Nucleus accumbens (tissue), 56 donors: ENCODE results near the gene MAPKBP1.
"Not testable (repeated sequence)": the region's sequence is repeated elsewhere in the genome, so short reads cannot be mapped to it uniquely, and the experiment has no call there.

Source experiments
- DNase-seq, 56 donors: peaks; one replicate each; lab custom pipeline; 2025; lab: John Stamatoyannopoulos, UW

Gene MAPKBP1

GRCh38 chr15:41823502-41823901 lies 49.2 kb downstream of the MAPKBP1 start:
- no peak for DNase-seq

DNA sequence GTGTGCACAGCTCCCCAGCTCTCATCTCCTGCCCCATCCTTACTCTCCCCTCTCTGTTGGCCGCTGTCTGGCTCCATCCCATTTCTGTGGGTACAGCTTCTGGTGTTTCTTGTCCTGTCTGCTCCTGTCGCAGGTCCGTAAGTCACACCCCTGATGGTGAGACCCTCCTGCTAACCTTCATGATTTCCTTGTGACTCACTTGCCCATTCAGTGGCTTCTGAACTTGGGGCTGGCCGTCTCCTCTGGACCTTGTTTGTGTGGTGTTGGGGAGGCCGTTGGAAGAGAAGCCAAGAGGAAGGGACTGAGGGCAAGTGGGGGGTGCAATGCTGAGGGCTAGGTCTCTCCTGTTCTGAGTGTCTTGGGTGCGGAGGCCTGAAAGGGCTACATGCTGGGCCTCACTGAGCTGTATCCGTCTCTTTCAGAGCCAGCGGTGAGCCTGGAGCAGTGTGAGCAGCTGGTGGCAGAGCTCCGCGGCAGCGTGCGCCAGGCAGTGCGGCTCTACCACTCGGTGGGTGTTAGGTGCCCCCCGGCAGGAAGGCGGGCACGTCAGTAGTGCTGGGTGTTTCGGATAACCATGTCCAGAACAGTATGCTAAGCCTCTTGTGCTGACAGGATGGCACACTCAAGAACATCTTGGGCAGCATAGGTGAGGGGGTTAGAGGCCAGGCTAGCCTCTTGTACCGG lies 49.9 kb downstream of the MAPKBP1 start:
- no peak for DNase-seq

GRCh38 chr15:41825145-41825544 lies 50.9 kb downstream of the MAPKBP1 start:
- DNase-seq, result no peak

GRCh38 chr15:41825572-41826535 lies 51.6 kb downstream of the MAPKBP1 start:
- DNase-seq, result no peak

DNA sequence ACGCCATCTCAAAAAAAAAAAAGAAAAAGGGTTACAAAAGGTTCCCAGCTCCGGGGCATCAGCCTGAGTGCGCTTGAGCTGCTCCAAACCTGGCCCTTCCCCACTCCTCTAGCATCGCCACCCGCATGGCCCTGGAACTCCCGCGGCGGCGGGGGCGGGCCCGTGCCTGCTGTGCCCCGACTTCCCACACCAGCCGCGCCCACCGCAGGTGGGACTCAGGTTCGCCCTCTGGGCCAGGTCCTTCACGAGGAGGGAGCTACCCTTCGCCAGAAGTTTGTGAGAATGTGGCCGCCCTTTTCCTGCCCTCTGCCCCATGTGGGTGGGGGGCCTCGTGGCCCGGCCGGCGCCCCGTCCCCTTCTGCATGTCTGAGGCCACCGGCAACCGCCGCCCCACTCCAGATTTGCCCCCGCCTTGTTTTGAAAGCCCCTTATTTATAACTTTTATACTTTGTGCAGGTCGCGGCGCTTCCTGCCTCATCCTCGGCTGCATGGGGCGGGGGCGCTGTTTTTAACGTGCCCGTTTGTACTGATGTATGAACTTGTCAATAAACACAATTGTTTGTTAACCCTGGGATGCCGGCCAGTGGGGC lies 53.1 kb downstream of the MAPKBP1 start:
- peak in 5 of 56 donors; percentile 28 to 70 (median 49) for DNase-seq

DNA sequence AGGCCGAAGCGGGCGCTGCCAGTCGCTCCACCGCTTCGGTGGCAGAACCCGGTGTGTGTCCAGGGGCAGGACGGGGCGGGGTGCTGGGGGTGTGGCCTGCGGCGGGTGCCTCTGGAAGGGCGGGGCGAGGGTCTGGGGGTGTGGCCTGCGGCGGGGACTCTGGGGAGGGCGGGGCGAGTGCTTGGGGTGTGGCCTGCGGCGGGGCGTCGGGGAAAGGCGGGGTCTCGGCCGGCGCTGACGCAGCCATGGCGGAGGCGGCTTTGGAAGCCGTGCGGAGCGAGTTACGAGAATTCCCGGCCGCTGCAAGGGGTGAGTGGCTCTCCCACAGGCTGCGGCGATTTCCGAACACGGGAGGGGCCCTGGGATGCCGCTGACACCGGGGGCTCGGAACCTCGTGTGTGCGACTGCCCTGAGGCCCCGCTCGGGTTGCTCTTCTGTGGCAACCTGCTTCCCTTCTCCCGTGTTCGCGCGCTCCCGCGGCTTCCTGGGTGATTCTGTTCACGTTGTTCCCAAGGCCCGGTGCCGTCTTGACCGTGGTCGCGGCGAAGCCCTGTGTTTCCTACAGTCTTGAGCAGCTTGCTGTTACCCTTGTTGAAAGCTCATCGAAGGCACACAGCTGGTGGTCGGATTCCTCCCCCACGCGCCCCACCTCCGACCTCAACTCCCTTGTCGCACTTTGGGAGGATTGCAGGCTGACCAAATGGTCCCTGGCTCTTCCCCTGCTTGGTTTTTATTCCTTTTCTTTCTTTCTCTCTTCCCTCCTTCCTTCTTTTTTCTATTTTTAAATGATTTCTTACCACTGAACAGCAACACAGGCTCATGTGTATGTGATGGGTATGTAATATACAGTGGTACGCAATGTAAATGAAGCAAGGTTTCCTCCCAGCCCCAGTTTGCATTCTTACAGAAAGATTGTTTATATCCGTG lies 53.9 kb downstream of the MAPKBP1 start, which contains the start of gene JMJD7:
Gene JMJD7, plus strand, starts transcription at position 213 of the 927 bp plus-strand sequence. Its CDS starts 33 bp downstream, at position 246.
- peak; percentile 35 to 99 (median 91) for DNase-seq

GRCh38 chr15:41828807-41829141 lies 54.5 kb downstream of the MAPKBP1 start:
- no peak for DNase-seq

GRCh38 chr15:41829959-41830646 lies 55.8 kb downstream of the MAPKBP1 start:
- no peak for DNase-seq

DNA sequence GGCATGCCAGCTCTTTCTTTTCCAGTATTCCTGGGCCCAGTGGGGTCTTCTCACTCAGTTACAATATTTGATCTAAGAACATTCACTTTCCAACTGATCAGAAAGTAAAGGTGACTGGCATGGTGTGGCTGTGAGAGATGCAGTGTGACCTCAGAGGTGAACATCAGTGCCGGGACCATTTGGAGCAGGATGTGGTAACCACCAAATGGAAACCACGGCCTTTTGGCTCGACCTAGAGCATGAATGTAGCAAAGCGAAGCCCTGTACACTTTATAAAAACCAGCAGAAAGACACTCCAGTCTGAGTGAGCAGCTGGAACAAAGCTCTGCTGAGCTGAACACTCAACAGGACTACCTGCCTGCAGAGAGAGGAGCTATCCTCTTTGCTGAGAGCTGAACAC lies 57.0 kb downstream of the MAPKBP1 start:
- not testable (repeated sequence) for DNase-seq

- DNase-seq, result no peak
These were observed 57.9 kb downstream of the MAPKBP1 start for GRCh38 chr15:41832208-41832607.

DNA sequence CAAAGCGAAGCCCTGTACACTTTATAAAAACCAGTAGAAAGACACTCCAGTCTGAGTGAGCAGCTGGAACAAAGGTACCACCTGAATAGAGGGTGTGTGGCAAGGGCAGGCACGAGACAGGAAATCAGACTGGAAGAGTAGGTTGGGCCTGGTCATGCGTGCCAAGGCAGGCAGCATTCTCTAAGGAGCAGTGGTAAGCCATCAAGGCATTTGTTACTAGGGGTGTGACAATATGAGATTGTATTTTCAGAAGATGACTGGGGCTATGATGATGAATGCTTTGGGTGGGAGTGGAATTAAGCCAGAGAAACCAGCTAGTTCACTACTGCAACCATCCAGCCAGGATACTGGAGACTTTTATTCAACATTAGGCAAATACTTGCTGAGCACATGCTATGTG lies 58.6 kb downstream of the MAPKBP1 start:
- no peak for DNase-seq

DNA sequence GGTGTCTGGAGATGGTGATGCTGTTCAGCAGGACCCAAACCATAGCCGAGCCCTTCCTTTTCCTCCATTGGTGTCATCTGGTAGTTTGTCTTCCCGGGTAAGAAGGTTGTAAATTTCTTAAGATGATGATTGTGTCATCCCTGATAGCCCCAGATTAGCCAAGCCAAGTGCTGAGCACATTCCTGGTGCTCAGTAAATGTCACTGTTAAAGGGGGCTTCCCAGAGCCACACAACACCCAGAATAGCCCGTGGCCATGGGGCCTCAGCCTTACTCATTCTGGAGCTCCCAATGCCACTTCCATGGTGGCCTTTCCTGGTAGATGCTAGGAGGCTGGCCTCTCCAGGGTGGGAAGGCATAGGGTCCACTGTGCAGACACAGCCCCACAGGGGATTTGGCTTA lies 59.8 kb downstream of the MAPKBP1 start:
- DNase-seq, result no peak

- DNase-seq, result no peak
These were observed 61.8 kb downstream of the MAPKBP1 start for GRCh38 chr15:41836073-41836472.

DNA sequence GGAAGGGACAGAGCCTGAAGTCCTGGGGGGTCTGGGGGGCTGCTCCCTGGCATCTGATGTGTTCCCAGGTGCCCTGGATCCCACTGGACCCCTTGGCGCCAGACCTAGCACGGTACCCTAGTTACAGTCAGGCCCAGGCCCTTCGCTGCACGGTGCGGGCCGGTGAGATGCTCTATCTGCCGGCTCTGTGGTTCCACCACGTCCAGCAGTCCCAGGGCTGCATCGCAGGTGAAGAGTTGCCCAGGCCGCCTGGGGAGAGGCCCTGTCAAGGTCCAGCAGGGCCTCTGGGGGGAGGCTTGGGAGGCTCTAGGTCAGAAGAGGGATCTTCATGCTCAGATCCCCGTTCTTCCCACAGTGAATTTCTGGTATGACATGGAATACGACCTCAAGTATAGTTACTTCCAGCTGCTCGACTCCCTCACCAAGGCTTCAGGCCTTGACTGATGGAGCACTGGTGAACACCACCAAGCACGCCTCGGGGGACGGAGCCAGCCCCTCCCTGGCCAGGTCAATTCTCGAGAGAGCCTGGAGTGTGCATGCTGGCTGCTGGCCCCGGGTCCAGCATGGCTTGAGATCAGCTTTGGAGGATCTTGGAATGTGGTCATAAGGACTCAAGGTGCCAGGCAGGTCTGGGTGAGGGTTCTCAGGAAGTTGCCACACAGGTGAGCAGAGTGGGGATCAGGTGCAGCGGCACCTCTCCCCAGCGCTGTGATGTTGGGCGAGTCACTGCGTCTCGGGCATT lies 62.6 kb downstream of the MAPKBP1 start:
- no peak for DNase-seq

- DNase-seq, result no peak
These were observed 64.2 kb downstream of the MAPKBP1 start, which contains the start of gene PLA2G4B for GRCh38 chr15:41838400-41838897. Gene PLA2G4B (plus strand): TSS chr15:41838847. CDS start chr15:41838914, 67 bp downstream.

GRCh38 chr15:41839781-41840491 lies 65.7 kb downstream of the MAPKBP1 start:
- DNase-seq, result no peak

- DNase-seq, result no peak
These were observed 66.4 kb downstream of the MAPKBP1 start for GRCh38 chr15:41840673-41841072.

DNA sequence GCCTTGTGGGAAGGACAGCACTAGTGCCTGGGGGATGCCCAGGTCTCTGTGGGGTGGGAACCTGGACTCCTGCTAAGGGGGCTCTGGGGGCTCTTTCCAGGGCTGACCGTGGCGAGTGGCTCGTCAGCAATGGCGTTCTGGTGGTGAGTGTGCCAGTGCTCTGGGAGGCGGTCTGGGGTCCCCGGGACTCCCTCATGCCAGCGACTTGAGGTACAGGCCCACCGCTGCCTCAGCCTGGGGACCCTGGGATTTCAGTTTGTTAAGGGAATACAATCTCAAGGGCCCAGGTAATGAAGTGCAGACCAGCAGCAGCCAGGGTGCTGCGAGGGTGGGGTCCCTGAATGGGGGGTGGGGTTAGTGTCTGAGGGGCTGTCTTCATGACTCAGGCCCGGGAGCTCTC lies 66.8 kb downstream of the MAPKBP1 start:
- no peak for DNase-seq
